LoVo (cell line): ENCODE measurements around the gene ASPSCR1.
"Not testable (repeated sequence)": the region's sequence is repeated elsewhere in the genome, so short reads cannot be mapped to it uniquely, and the experiment has no call there.

Experiments used
- DNase-seq: peaks from one replicate; pipeline ENCODE4 v3.0.0-alpha.2; 2016; ENCODE audit warnings: low spot score

Gene ASPSCR1

GRCh38 chr17:81941484-81942166 is 35.8 kb upstream of the ASPSCR1 start:
- no peak for DNase-seq

GRCh38 chr17:81942167-81942553 is 35.3 kb upstream of the ASPSCR1 start:
- DNase-seq, result no peak

- no peak for DNase-seq
Measured at GRCh38 chr17:81944858-81945257, 32.6 kb upstream of the ASPSCR1 start.

GRCh38 chr17:81947189-81947588 is 30.2 kb upstream of the ASPSCR1 start, which contains the start of gene MYADML2:
MYADML2 (minus strand) TSS chr17:81947233; CDS start chr17:81941741, 5,492 bp downstream.
- no peak for DNase-seq

GRCh38 chr17:81948635-81949378 is 28.6 kb upstream of the ASPSCR1 start:
- no peak for DNase-seq

- no peak for DNase-seq
Measured at GRCh38 chr17:81950501-81950900, 26.9 kb upstream of the ASPSCR1 start.

GRCh38 chr17:81951785-81952684 is 25.4 kb upstream of the ASPSCR1 start:
- DNase-seq, result no peak

- no peak for DNase-seq
Measured at GRCh38 chr17:81952792-81953228, 24.6 kb upstream of the ASPSCR1 start.

GRCh38 chr17:81953443-81953842 is 24.0 kb upstream of the ASPSCR1 start:
- not testable (repeated sequence) for DNase-seq

- DNase-seq, result no peak
Measured at GRCh38 chr17:81954131-81955057, 23.0 kb upstream of the ASPSCR1 start.

- DNase-seq, result no peak
Measured at GRCh38 chr17:81955058-81955681, 22.3 kb upstream of the ASPSCR1 start.

GRCh38 chr17:81955756-81956544 is 21.5 kb upstream of the ASPSCR1 start:
- no peak for DNase-seq

- DNase-seq, result no peak
Measured at GRCh38 chr17:81956607-81957589, 20.5 kb upstream of the ASPSCR1 start.

GRCh38 chr17:81957691-81958432 is 19.6 kb upstream of the ASPSCR1 start:
- DNase-seq, result no peak

- no peak for DNase-seq
Measured at GRCh38 chr17:81958633-81959342, 18.6 kb upstream of the ASPSCR1 start.

GRCh38 chr17:81959362-81960129 is 17.9 kb upstream of the ASPSCR1 start:
- DNase-seq, result peak; percentile 69
